ENCODE measurements around the gene MEX3D. TPM values are rescaled to one million over a fixed set of nuclear protein-coding genes. Genes with fewer than 3 reads are reported as not detected.

Gene MEX3D
- total RNA-seq, 2 experiments from 2014 or later: 11.9 to 13.6 TPM

DNA sequence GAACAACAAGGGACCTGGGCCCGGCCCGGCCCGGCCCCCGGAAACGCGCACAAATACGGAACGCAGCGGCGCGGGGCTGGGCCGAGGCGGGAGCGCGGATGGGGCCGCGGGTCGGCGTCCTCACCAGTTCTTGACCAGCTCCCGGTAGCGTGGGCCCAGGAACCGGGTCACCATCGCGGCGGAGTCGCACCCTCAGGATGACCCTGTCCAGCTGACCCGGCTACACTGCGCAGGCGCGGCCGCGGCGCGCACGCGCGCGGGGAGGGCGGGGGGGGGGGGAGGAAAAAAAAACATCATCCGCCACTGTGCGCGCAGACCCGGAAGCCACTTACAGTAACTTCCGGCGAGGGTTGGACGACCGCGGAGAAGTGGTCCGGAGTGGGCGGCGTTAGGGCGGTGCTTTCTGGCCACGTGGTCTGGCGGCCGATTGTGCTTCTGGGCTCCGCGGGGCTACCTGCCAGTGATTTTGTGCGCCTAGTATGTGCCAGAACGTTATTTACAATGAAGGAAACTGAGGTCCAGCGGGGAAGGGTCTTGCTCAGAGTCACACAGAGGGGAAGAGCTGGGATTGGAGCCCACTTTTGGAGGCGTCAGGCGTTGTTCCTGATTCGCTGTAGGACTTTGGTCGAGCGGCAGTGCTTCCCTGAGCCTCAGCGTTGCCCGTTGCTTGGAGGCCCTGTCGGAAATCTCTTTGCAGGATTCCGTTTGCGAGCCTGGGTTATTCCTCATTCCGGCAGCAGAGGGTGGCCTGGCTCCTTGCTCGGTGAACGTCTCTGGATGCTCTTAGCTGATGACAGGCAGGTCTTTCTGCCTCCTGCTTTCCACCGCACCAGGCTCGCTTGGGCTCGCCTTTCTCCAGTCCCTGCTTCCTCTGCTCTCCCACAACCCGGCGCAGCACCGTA lies 37.4 kb upstream of the MEX3D start, which contains the start of gene UQCR11:
UQCR11 (minus strand) TSS at position 227 of the 902 bp plus-strand sequence; CDS start at position 174, 53 bp downstream.
- TSS peak; percentile 99 for BruUV-seq (replicated peaks)
- no peak for TF ChIP-seq EZH2phosphoT487 (IDR thresholded peaks at IDR 0.05; ENCODE audit: borderline replicate concordance, low read depth, low read length)
- TF ChIP-seq, protein P1, sequence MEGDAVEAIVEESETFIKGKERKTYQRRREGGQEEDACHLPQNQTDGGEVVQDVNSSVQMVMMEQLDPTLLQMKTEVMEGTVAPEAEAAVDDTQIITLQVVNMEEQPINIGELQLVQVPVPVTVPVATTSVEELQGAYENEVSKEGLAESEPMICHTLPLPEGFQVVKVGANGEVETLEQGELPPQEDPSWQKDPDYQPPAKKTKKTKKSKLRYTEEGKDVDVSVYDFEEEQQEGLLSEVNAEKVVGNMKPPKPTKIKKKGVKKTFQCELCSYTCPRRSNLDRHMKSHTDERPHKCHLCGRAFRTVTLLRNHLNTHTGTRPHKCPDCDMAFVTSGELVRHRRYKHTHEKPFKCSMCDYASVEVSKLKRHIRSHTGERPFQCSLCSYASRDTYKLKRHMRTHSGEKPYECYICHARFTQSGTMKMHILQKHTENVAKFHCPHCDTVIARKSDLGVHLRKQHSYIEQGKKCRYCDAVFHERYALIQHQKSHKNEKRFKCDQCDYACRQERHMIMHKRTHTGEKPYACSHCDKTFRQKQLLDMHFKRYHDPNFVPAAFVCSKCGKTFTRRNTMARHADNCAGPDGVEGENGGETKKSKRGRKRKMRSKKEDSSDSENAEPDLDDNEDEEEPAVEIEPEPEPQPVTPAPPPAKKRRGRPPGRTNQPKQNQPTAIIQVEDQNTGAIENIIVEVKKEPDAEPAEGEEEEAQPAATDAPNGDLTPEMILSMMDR (conservative IDR thresholded peaks at IDR 0.05; ENCODE audit: low read length): peak; percentile 73
- peaks cover 51% of the 10 kb centered on the region for H3K36me3 ChIP-seq (ENCODE audit: insufficient read depth, low read length)
- POLR2A ChIA-PET: interaction anchor here (0.8 to 1.2 kb wide), 2 partner anchors 12 to 43 kb away, joined by 3 to 5 read pairs; partner anchors contain the start of gene MBD3
- H3K4me3 ChIP-seq (ENCODE audit: low read depth, low read length, poor library complexity, severe bottlenecking): peak within 1 kb of the TSS; percentile 100
- CTCF ChIA-PET (ENCODE audit: unreplicated experiment): no interaction called here
- H3K27ac ChIP-seq (ENCODE audit: low read depth, low read length, poor library complexity, severe bottlenecking): peak within 1 kb of the TSS; percentile 88
- no peaks in the 10 kb centered on the region for H3K9me3 ChIP-seq (ENCODE audit: low read length)
- DNase-seq (ENCODE audit: low spot score): peak; percentile 97
- peak within 1 kb of the TSS; percentile 64; the same call in 1 of the 2 replicates for H2AFZ ChIP-seq (ENCODE audit: low read length)
- H3K4me1 ChIP-seq (ENCODE audit: insufficient read depth, low read length, poor library complexity, severe bottlenecking): peaks cover 50% of the 10 kb centered on the region
- intact Hi-C loops (cut with micrococcal nuclease; ENCODE audit: unreplicated experiment): loop anchor here (1.0 to 5.0 kb wide), 4 partner anchors 47 to 207 kb away; partner anchors contain the start of genes ATP8B3 and TCF3
- peaks cover 45% of the 10 kb centered on the region for H3K79me2 ChIP-seq (ENCODE audit: insufficient read depth, low read depth, low read length)
- peak within 1 kb of the TSS; percentile 72 for H3K4me2 ChIP-seq (ENCODE audit: low read length)
- no peaks in the 10 kb centered on the region for H3K9me2 ChIP-seq (ENCODE audit: insufficient read depth, low read length)
- H4K20me1 ChIP-seq (ENCODE audit: insufficient read depth, low read length): no peaks in the 10 kb centered on the region

DNA sequence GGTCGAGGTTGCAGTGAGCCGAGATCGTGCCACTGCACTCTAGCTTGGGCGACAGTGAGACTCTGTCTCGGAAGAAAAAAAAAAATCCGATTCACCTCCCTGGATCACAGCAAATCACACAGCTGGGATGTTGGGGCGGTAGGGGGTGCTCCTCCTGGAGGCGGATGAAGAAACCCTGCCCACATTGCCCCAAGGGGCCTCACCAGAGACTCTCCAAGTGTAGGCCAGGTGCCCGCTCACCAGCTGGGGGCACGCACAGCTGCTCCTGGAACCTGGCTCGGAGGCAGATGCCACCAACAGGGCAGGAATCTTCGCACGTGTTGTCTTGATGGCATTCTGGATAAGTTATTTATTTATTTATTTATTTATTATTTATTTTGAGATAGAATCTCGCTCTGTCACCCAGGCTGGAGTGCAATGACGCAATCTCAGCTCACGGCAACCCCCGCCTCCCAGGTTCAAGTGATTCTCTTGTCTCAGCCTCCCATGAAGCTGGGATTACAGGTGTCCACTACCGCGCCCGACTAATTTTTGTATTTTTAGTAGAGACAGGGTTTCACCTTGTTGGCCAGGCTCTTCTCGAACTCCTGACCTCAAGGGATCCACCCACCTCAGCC lies 34.1 kb upstream of the MEX3D start:
- ChIA-PET POLR2A (interaction anchor here (1.5 kb wide), 1 partner anchor 9 kb away, joined by 4 read pairs; the partner anchor contains the start of gene MBD3), CTCF (ENCODE audit: unreplicated experiment) (no interaction called here)
- no peaks in the 10 kb centered on the region for H3K9me2 ChIP-seq (ENCODE audit: insufficient read depth, low read length)
- no peak overlapping the region for H3K4me3 ChIP-seq (ENCODE audit: low read depth, low read length, poor library complexity, severe bottlenecking)
- H4K20me1 ChIP-seq (ENCODE audit: insufficient read depth, low read length): no peaks in the 10 kb centered on the region
- no TSS peak for BruUV-seq (replicated peaks)
- peaks cover 53% of the 10 kb centered on the region for H3K36me3 ChIP-seq (ENCODE audit: insufficient read depth, low read length)
- no peak overlapping the region for H3K27ac ChIP-seq (ENCODE audit: low read depth, low read length, poor library complexity, severe bottlenecking)
- TF ChIP-seq, protein P1 (conservative IDR thresholded peaks at IDR 0.05; ENCODE audit: low read length): peak; percentile 12; the same call in 1 of the 2 replicates
- TF ChIP-seq EZH2phosphoT487 (IDR thresholded peaks at IDR 0.05; ENCODE audit: borderline replicate concordance, low read depth, low read length): no peak
- H3K9me3 ChIP-seq (ENCODE audit: low read length): no peaks in the 10 kb centered on the region
- no peak overlapping the region for H3K4me2 ChIP-seq (ENCODE audit: low read length)
- H3K4me1 ChIP-seq (ENCODE audit: insufficient read depth, low read length, poor library complexity, severe bottlenecking): peaks cover 17% of the 10 kb centered on the region
- no peak overlapping the region for H2AFZ ChIP-seq (ENCODE audit: low read length)
- H3K79me2 ChIP-seq (ENCODE audit: insufficient read depth, low read depth, low read length): peaks cover 45% of the 10 kb centered on the region
- intact Hi-C loops (cut with micrococcal nuclease; ENCODE audit: unreplicated experiment): no loop called here
- no peak for DNase-seq (ENCODE audit: low spot score)

All from OCI-LY7 (cell line).